A673 (cell line): ENCODE measurements around the gene PLIN4.

ENCODE experiments used
- EZH2 ChIP-seq: fragments of 200-600 bp; sonication (generic); IDR thresholded peaks from 2 replicates; pipeline ENCODE4 v1.6.1; 2017; ENCODE audit warnings: borderline replicate concordance, low read depth, mild to moderate bottlenecking, mixed read lengths, antibody characterized with exemption, low read length; ENCODE audit not compliant: poor library complexity, severe bottlenecking
- TF ChIP-seq, protein P1 (sequence below): fragments of 300-800, 200-600 bp; sonication (generic); conservative IDR thresholded peaks from 2 replicates; pipeline ENCODE4 v1.5.1; 2017; ENCODE audit warnings: low read depth, mild to moderate bottlenecking, antibody characterized with exemption, low read length, moderate library complexity, mixed read lengths

DNA sequence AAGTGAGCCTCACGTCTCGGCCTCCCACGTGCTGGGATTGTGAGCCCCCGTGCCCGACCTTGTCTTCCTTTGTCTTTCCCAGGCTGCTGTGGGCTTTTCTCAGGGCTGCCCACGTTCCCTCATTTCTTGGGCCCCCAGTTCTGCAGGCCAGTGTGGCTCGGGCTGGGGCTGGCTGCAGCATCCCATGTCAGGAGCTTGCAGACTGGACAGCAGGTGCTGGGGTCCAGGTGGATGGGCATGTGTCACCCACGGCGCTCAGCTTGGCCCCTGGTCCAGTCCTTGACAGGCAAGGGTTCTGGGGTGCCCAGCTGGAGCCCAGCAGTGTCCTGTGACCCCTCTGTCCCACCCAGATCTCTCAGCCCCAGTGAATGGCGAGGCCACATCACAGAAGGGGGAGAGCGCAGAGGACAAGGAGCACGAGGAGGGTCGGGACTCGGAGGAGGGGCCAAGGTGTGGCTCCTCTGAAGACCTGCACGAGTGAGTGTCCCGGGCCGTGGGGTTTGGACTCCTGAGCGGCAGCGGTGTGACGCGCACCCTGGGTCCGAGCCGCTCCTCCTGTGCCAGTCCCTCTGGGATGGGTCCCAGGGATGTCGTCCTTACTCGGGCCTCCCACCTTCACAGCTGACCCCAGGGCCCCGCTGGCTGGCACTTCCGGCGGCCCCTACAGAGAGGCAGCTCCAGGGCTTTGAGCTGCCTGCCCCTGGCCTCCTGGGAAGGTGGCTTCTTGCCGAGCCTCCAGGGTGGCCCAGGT lies 17.3 kb downstream of the PLIN4 start:
- TF ChIP-seq, protein P1, sequence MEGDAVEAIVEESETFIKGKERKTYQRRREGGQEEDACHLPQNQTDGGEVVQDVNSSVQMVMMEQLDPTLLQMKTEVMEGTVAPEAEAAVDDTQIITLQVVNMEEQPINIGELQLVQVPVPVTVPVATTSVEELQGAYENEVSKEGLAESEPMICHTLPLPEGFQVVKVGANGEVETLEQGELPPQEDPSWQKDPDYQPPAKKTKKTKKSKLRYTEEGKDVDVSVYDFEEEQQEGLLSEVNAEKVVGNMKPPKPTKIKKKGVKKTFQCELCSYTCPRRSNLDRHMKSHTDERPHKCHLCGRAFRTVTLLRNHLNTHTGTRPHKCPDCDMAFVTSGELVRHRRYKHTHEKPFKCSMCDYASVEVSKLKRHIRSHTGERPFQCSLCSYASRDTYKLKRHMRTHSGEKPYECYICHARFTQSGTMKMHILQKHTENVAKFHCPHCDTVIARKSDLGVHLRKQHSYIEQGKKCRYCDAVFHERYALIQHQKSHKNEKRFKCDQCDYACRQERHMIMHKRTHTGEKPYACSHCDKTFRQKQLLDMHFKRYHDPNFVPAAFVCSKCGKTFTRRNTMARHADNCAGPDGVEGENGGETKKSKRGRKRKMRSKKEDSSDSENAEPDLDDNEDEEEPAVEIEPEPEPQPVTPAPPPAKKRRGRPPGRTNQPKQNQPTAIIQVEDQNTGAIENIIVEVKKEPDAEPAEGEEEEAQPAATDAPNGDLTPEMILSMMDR, result no peak
- no peak for TF ChIP-seq EZH2
